ENCODE results near the gene KLRG1. TPM values are rescaled to one million over a fixed set of nuclear protein-coding genes. Genes with fewer than 3 reads are reported as not detected.

The KLRG1 gene
- total RNA-seq, 2 donors from 2014 or later: 0.40 to 1.5 TPM

- no peak for ATAC-seq
- intact Hi-C loops (cut with DNase I, micrococcal nuclease): no loop called here
- DNase-seq: no peak
Measured at GRCh38 chr12:9033265-9033887, 44.0 kb downstream of the KLRG1 start.

- DNase-seq: no peak
- intact Hi-C loops (cut with DNase I, micrococcal nuclease): no loop called here
- no peak for ATAC-seq
Measured at GRCh38 chr12:9034095-9034494, 44.7 kb downstream of the KLRG1 start.

- intact Hi-C loops (cut with DNase I, micrococcal nuclease): loop anchor here in 1 of 2 donors (5.0 kb wide), 1 partner anchor 84 kb away; no protein-coding TSS in a partner anchor
- no peak for DNase-seq
- no peak for ATAC-seq
Measured at GRCh38 chr12:9036227-9036626, 46.9 kb downstream of the KLRG1 start.

- DNase-seq (no peak), ATAC-seq (no peak)
- intact Hi-C loops (cut with DNase I, micrococcal nuclease): loop anchor here in 1 of 2 donors (5.0 kb wide), 1 partner anchor 85 kb away; no protein-coding TSS in a partner anchor
Measured at GRCh38 chr12:9037431-9037830, 48.1 kb downstream of the KLRG1 start.

GRCh38 chr12:9039397-9039977 lies 50.1 kb downstream of the KLRG1 start:
- DNase-seq (no peak), ATAC-seq (peak; percentile 57)
- intact Hi-C loops (cut with DNase I, micrococcal nuclease): loop anchor here in 1 of 2 donors (5.0 kb wide), 1 partner anchor 87 kb away; no protein-coding TSS in a partner anchor

- intact Hi-C loops (cut with DNase I, micrococcal nuclease): loop anchor here in 1 of 2 donors (10.0 kb wide), 1 partner anchor 356 kb away; no protein-coding TSS in a partner anchor
- DNase-seq (no peak), ATAC-seq (no peak)
Measured at GRCh38 chr12:9040484-9041186, 51.3 kb downstream of the KLRG1 start.

- intact Hi-C loops (cut with DNase I, micrococcal nuclease): loop anchor here in 1 of 2 donors (10.0 kb wide), 1 partner anchor 357 kb away; no protein-coding TSS in a partner anchor
- ATAC-seq (no peak), DNase-seq (no peak)
Measured at GRCh38 chr12:9041321-9041720, 52.0 kb downstream of the KLRG1 start.

GRCh38 chr12:9043766-9044165 lies 54.4 kb downstream of the KLRG1 start:
- ATAC-seq: no peak
- intact Hi-C loops (cut with DNase I, micrococcal nuclease): loop anchor here in 1 of 2 donors (10.0 kb wide), 1 partner anchor 359 kb away; no protein-coding TSS in a partner anchor
- no peak for DNase-seq

- DNase-seq (no peak), ATAC-seq (no peak)
- intact Hi-C loops (cut with DNase I, micrococcal nuclease): loop anchor here in 1 of 2 donors (10.0 kb wide), 1 partner anchor 362 kb away; no protein-coding TSS in a partner anchor
Measured at GRCh38 chr12:9047105-9047504, 57.8 kb downstream of the KLRG1 start.

- DNase-seq (no peak), ATAC-seq (no peak)
- intact Hi-C loops (cut with DNase I, micrococcal nuclease): loop anchor here in 1 of 2 donors (10.0 kb wide), 1 partner anchor 364 kb away; no protein-coding TSS in a partner anchor
Measured at GRCh38 chr12:9048930-9049329, 59.6 kb downstream of the KLRG1 start.

- peak; percentile 44 for ATAC-seq
- DNase-seq: no peak
- intact Hi-C loops (cut with DNase I, micrococcal nuclease): loop anchor here in 1 of 2 donors (10.0 kb wide), 1 partner anchor 365 kb away; no protein-coding TSS in a partner anchor
Measured at GRCh38 chr12:9049520-9050133, 60.3 kb downstream of the KLRG1 start.

GRCh38 chr12:9050521-9051157 lies 61.3 kb downstream of the KLRG1 start:
- DNase-seq (no peak), ATAC-seq (no peak)
- intact Hi-C loops (cut with DNase I, micrococcal nuclease): no loop called here

GRCh38 chr12:9051158-9051550 lies 61.8 kb downstream of the KLRG1 start:
- DNase-seq (no peak), ATAC-seq (no peak)
- intact Hi-C loops (cut with DNase I, micrococcal nuclease): no loop called here

- ATAC-seq (no peak), DNase-seq (no peak)
- intact Hi-C loops (cut with DNase I, micrococcal nuclease): no loop called here
Measured at GRCh38 chr12:9052610-9053009, 63.3 kb downstream of the KLRG1 start.

Other genes with a start within 250 kb of the KLRG1 start
- gene A2ML1, start 166.9 kb upstream of the KLRG1 start, total RNA-seq: not detected
- 1 to 10 TPM; 5.2 to 8.5 TPM for gene PHC1, start 75.0 kb upstream of the KLRG1 start, total RNA-seq
- 10 to 100 TPM; 90.3 to 96.1 TPM for gene M6PR, start 39.9 kb upstream of the KLRG1 start, total RNA-seq
- gene A2M, start 126.4 kb downstream of the KLRG1 start, total RNA-seq: 100 to 1,000 TPM in 1 of 2 donors, 10 to 100 TPM in 1; 83.4 to 227 TPM
- under 1 TPM in 1 of 2 donors, not detected in 1; 0.12 TPM for gene PZP, start 218.8 kb downstream of the KLRG1 start, total RNA-seq

Data from left colon (tissue), 2 donors.